IMR-90 (cell line): ENCODE results near the gene MTCH2. TPM values are rescaled to one million over a fixed set of nuclear protein-coding genes. Genes with fewer than 3 reads are reported as not detected.
"Not testable (repeated sequence)": the region's sequence is repeated elsewhere in the genome, so short reads cannot be mapped to it uniquely, and the experiment has no call there.

Experiments used
- ATAC-seq: fragments of 200-7000 bp; cut with Tn5 transposase; 2 replicates; pipeline ENCODE4 v1.9.1; 2020; ENCODE audit warnings: low read depth, mild to moderate bottlenecking, moderate library complexity
- BruUV-seq: library from RNA; stranded (reverse); fragments of 400-500 nt; replicated peaks from 2 replicates; lab custom pipeline; 2021; lab: Mats Ljungman, UMichigan
- CTCF ChIA-PET: fragments of 300-600 bp; formaldehyde crosslinking; extraction: SDS; loops from one replicate; lab custom pipeline; 2021; ENCODE audit warnings: antibody characterized with exemption; lab: Yijun Ruan, JAX
- POLR2A ChIA-PET: fragments of 300-600 bp; sonication (Branson Sonifier 250); formaldehyde crosslinking; loops from one replicate; lab custom pipeline; 2022; ENCODE audit warnings: antibody characterized with exemption; ENCODE audit not compliant: unreplicated experiment; lab: Charles Lee
- DNase-seq: peaks from one replicate; pipeline ENCODE4 v3.0.0; 2013
- H2AFZ ChIP-seq: replicated peaks from 2 replicates; pipeline ENCODE3; 2013; ENCODE audit warnings: low read length, mild to moderate bottlenecking; ENCODE audit not compliant: poor library complexity
- H2AK5ac ChIP-seq: 2 replicates; pipeline ENCODE4 v1.6.1; 2013; ENCODE audit warnings: low read depth, low read length, inconsistent platforms
- H2AK9ac ChIP-seq: replicated peaks from 2 replicates; pipeline ENCODE3; 2013; ENCODE audit warnings: mild to moderate bottlenecking, low read depth, low read length, moderate library complexity; ENCODE audit not compliant: poor library complexity
- H2BK120ac ChIP-seq: 2 replicates; pipeline ENCODE4 v1.6.1; 2013; ENCODE audit warnings: low read depth, low read length, inconsistent platforms
- H2BK15ac ChIP-seq: 3 replicates; pipeline ENCODE4 v1.6.1; 2013; ENCODE audit warnings: low read depth, low read length, inconsistent platforms
- H2BK20ac ChIP-seq: 2 replicates; pipeline ENCODE4 v1.6.1; 2013; ENCODE audit warnings: low read depth, mild to moderate bottlenecking, inconsistent platforms, low read length, moderate library complexity
- H2BK5ac ChIP-seq: 2 replicates; pipeline ENCODE4 v1.6.1; 2013; ENCODE audit warnings: mild to moderate bottlenecking, low read depth, low read length, inconsistent platforms; ENCODE audit not compliant: poor library complexity, severe bottlenecking
- H3K14ac ChIP-seq: replicated peaks from 2 replicates; pipeline ENCODE4 v1.6.1; 2013; ENCODE audit warnings: low read depth, low read length, inconsistent platforms
- H3K18ac ChIP-seq: 2 replicates; pipeline ENCODE4 v1.6.1; 2013; ENCODE audit warnings: low read depth, low read length, control low read depth
- H3K23ac ChIP-seq: 2 replicates; pipeline ENCODE4 v1.6.1; 2013; ENCODE audit warnings: low read depth, low read length, inconsistent platforms
- H3K27ac ChIP-seq: 2 replicates; pipeline ENCODE4 v1.5.1; 2013; ENCODE audit warnings: mild to moderate bottlenecking, control low read depth, low read length; ENCODE audit not compliant: insufficient read depth
- H3K27me3 ChIP-seq: 2 replicates; pipeline ENCODE4 v1.6.1; 2013; ENCODE audit warnings: low read length; ENCODE audit not compliant: control insufficient read depth, insufficient read depth
- H3K36me3 ChIP-seq: 2 replicates; pipeline ENCODE4 v1.6.1; 2013; ENCODE audit warnings: low read length, mixed read lengths; ENCODE audit not compliant: control insufficient read depth, insufficient read depth
- H3K4ac ChIP-seq: 2 replicates; pipeline ENCODE4 v1.6.1; 2013; ENCODE audit warnings: low read depth, low read length, inconsistent platforms
- H3K4me1 ChIP-seq: 2 replicates; pipeline ENCODE4 v1.6.1; 2013; ENCODE audit warnings: low read length, mixed read lengths; ENCODE audit not compliant: control insufficient read depth, insufficient read depth
- H3K4me2 ChIP-seq: 2 replicates; pipeline ENCODE4 v1.6.1; 2013; ENCODE audit warnings: low read depth, mild to moderate bottlenecking, control low read depth, low read length, moderate library complexity
- H3K4me3 ChIP-seq: 2 replicates; pipeline ENCODE4 v1.5.1; 2013; ENCODE audit warnings: low read depth, mild to moderate bottlenecking, control low read depth, low read length, moderate library complexity; ENCODE audit not compliant: insufficient read depth
- H3K56ac ChIP-seq: 2 replicates; pipeline ENCODE4 v1.6.1; 2013; ENCODE audit warnings: low read length, inconsistent platforms; ENCODE audit not compliant: insufficient read depth; ENCODE audit errors: extremely low read depth
- H3K79me1 ChIP-seq, 2 experiments: 2 replicates each; pipeline ENCODE4 v1.6.1; 2013; ENCODE audit warnings: low read length in 2 of 2, inconsistent platforms in 1 of 2, low read depth in 1 of 2
- H3K9ac ChIP-seq: 2 replicates; pipeline ENCODE4 v1.6.1; 2013; ENCODE audit warnings: low read depth, low read length, control low read depth
- H3K9me1 ChIP-seq: 2 replicates; pipeline ENCODE4 v1.6.1; 2013; ENCODE audit warnings: low read length, inconsistent platforms; ENCODE audit not compliant: insufficient read depth
- H3K9me3 ChIP-seq: 2 replicates; pipeline ENCODE4 v1.6.1; 2013; ENCODE audit warnings: low read length; ENCODE audit not compliant: control insufficient read depth, insufficient read depth
- H4K20me1 ChIP-seq: 2 replicates; pipeline ENCODE4 v1.6.1; 2013; ENCODE audit warnings: low read length, inconsistent platforms; ENCODE audit not compliant: insufficient read depth
- H4K5ac ChIP-seq: 2 replicates; pipeline ENCODE4 v1.6.1; 2013; ENCODE audit warnings: mild to moderate bottlenecking, low read depth, low read length, control low read depth
- H4K8ac ChIP-seq, 2 experiments: 2 replicates each; pipeline ENCODE4 v1.6.1; 2013; ENCODE audit warnings: low read depth in 2 of 2, low read length in 2 of 2, control low read depth in 1 of 2, inconsistent platforms in 1 of 2
- H4K91ac ChIP-seq: 2 replicates; pipeline ENCODE4 v1.6.1; 2013; ENCODE audit warnings: low read depth, low read length, inconsistent platforms; ENCODE audit not compliant: insufficient read depth
- CEBPB ChIP-seq: IDR thresholded peaks from 2 replicates; pipeline ENCODE4 v1.6.1; 2012; ENCODE audit warnings: low read depth, low read length, improper control_type of control experiment
- WGBS, 2 experiments: methylation state at CpG; one replicate each; pipeline versions ENCODE4 v1.1.5 to v1.1.7; 2013; ENCODE audit warnings: missing lambda C conversion rate in 2 of 2; ENCODE audit not compliant: insufficient read length in 1 of 2; ENCODE audit errors: extremely low coverage in 2 of 2; 5-methylcytosine and 5-hydroxymethylcytosine counted together
- dilution Hi-C: fragments of 300-500 bp; cut with HindIII; formaldehyde crosslinking; loops from one replicate; pipeline ENCODE4 v1.14.3; 2018; ENCODE audit warnings: low sequenced_read_pairs; ENCODE audit not compliant: unreplicated experiment
- in situ Hi-C: fragments of 300-500 bp; cut with MboI; formaldehyde crosslinking; loops from 3 replicates; pipeline ENCODE4 v1.14.3; 2019; ENCODE audit warnings: low sequenced_read_pairs, inconsistent platforms, mixed read lengths
- intact Hi-C: fragments of 100-400 bp; cut with micrococcal nuclease; formaldehyde crosslinking; loops from 2 replicates; pipeline ENCODE4 v1.10.0; 2022
- polyA plus RNA-seq, 3 experiments: library from polyadenylated mRNA; depleted of rRNA; stranded (reverse); fragments of >200 nt; gene quantifications; 2 replicates each; pipeline ENCODE4 v1.2.3, GENCODE V29; 2012; ENCODE audit warnings: low replicate concordance in 1 of 3
- total RNA-seq: library from RNA; depleted of rRNA; stranded (reverse); fragments of >200 nt; gene quantifications from 2 replicates; pipeline ENCODE4 v1.2.3, GENCODE V29; 2012

Gene MTCH2
- total and polyA plus RNA-seq, 2 of the 4 experiments (the other 2 are of a cell fraction): 103 to 163 TPM

DNA sequence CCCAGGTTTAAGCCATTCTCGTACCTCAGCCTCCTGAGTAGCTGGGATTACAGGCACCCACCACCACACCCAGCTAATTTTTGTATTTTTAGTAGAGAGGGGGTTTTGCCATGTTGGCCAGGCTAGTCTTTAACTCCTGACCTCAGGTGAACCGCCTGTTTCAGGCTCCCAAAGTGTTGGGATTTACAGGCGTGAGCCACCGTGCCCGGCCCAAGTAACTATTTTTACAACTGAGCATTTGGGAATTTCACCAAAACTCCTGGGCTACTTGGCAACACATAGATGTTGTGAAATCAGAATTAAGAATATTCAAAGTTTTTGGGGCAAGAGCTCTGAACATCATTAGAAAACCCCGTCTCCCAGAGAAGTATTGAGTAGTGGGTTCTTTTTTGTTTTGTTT, 1.9 kb downstream of the MTCH2 start:
- H4K8ac ChIP-seq, H2BK15ac ChIP-seq, ATAC-seq, H2AK5ac ChIP-seq, H2BK120ac ChIP-seq, H3K4me1 ChIP-seq, DNase-seq, H4K91ac ChIP-seq, H3K27ac ChIP-seq, CTCF ChIA-PET, H3K4me2 ChIP-seq, H3K18ac ChIP-seq, H3K14ac ChIP-seq, POLR2A ChIA-PET, H3K4ac ChIP-seq, H3K56ac ChIP-seq, H3K9me1 ChIP-seq, H3K27me3 ChIP-seq, H4K5ac ChIP-seq, H2BK20ac ChIP-seq, dilution Hi-C loops, H2AK9ac ChIP-seq, H2BK5ac ChIP-seq, BruUV-seq, H3K9ac ChIP-seq, H3K4me3 ChIP-seq, H2AFZ ChIP-seq, H3K9me3 ChIP-seq, H3K36me3 ChIP-seq, H3K23ac ChIP-seq, H4K20me1 ChIP-seq: not testable (repeated sequence)
- intact Hi-C loops: loop anchor here (5.0 kb wide), 1 partner anchor 212 kb away; no protein-coding TSS in a partner anchor
- in situ Hi-C loops: loop anchor here (5.0 kb wide), 1 partner anchor 72 kb away; no protein-coding TSS in a partner anchor
- no CpG with 5 or more reads among the region's 6 CpGs for WGBS, 2 experiments
- H3K79me1 ChIP-seq: peaks cover 14 to 35% of the 10 kb centered on the region in 2 experiments; a peak in 2 of 4 replicates
- 0 out of 2 replicates have a peak, but pooled peaks have one; percentile 17 for TF ChIP-seq CEBPB

- BruUV-seq, H4K5ac ChIP-seq, H2BK15ac ChIP-seq, H4K8ac ChIP-seq, H3K4me3 ChIP-seq, H2AK9ac ChIP-seq, H2AK5ac ChIP-seq, H3K4me2 ChIP-seq, H3K56ac ChIP-seq, H3K9me3 ChIP-seq, H3K9ac ChIP-seq, H2BK5ac ChIP-seq, H3K18ac ChIP-seq, POLR2A ChIA-PET, H4K20me1 ChIP-seq, DNase-seq, in situ Hi-C loops, H2AFZ ChIP-seq, CTCF ChIA-PET, H3K4ac ChIP-seq, H3K9me1 ChIP-seq, intact Hi-C loops, H3K27me3 ChIP-seq, H4K91ac ChIP-seq, H3K27ac ChIP-seq, H2BK120ac ChIP-seq, dilution Hi-C loops, ATAC-seq, H3K23ac ChIP-seq, H3K4me1 ChIP-seq, H3K14ac ChIP-seq, H2BK20ac ChIP-seq: not testable (repeated sequence)
- Histone ChIP-seq H3K79me1 (peaks cover 11 to 25% of the 10 kb centered on the region in 2 experiments; a peak in 3 of 4 replicates), H3K36me3 (peaks cover 24% of the 10 kb centered on the region)
- no CpG with 5 or more reads among the region's 11 CpGs for WGBS, 2 experiments
These were observed 6.0 kb downstream of the MTCH2 start for GRCh38 chr11:47636331-47636730.
